PC-3 (cell line): Measurements from ENCODE around the gene KAT2A. TPM values are rescaled to one million over a fixed set of nuclear protein-coding genes. Genes with fewer than 3 reads are reported as not detected.

Experiments
- ATAC-seq: fragments of 200-7000 bp; cut with Tn5 transposase; 2 replicates; pipeline ENCODE4 v1.9.1; 2020; ENCODE audit warnings: mild to moderate bottlenecking, moderate library complexity
- BruUV-seq: library from RNA; stranded (reverse); fragments of 400-500 nt; replicated peaks from 2 replicates; lab custom pipeline; 2021; lab: Mats Ljungman, UMichigan
- CTCF ChIA-PET: fragments of 300-600 bp; sonication (Branson Sonifier 250); formaldehyde crosslinking; loops from one replicate; lab custom pipeline; 2022; ENCODE audit warnings: antibody characterized with exemption; lab: Charles Lee
- POLR2A ChIA-PET: fragments of 300-600 bp; sonication (Branson Sonifier 250); formaldehyde crosslinking; loops from one replicate; lab custom pipeline; 2022; ENCODE audit warnings: antibody characterized with exemption; ENCODE audit not compliant: unreplicated experiment; lab: Charles Lee
- DNase-seq: peaks from one replicate; pipeline ENCODE4 v3.0.0-alpha.2; 2015
- H2AFZ ChIP-seq: fragments of 300-600 bp; sonication (generic); 2 replicates; pipeline ENCODE4 v1.6.0; 2016; ENCODE audit warnings: antibody characterized with exemption, low read length
- H3F3A ChIP-seq: fragments of 300-600 bp; sonication (generic); one replicate; pipeline ENCODE4 v1.6.0; 2017; ENCODE audit warnings: antibody characterized with exemption, low read length, control low read depth, mild to moderate bottlenecking; ENCODE audit not compliant: unreplicated experiment
- H3K27ac ChIP-seq: fragments of 300-600 bp; sonication (generic); 2 replicates; pipeline ENCODE4 v1.5.1; 2016; ENCODE audit warnings: mild to moderate bottlenecking, low read length
- H3K27me3 ChIP-seq: fragments of 300-600 bp; sonication (generic); 2 replicates; pipeline ENCODE4 v1.6.1; 2016; ENCODE audit warnings: low read length, mixed read lengths
- H3K36me3 ChIP-seq: fragments of 300-600 bp; sonication (generic); 2 replicates; pipeline ENCODE4 v1.6.1; 2016; ENCODE audit warnings: low read depth, mixed run types, low read length, mixed read lengths
- H3K4me1 ChIP-seq: fragments of 300-600 bp; sonication (generic); 2 replicates; pipeline ENCODE4 v1.5.1; 2016; ENCODE audit warnings: low read length; ENCODE audit not compliant: insufficient read depth
- H3K4me2 ChIP-seq: fragments of 300-600 bp; sonication (generic); 2 replicates; pipeline ENCODE4 v1.6.0; 2016; ENCODE audit warnings: low read length
- H3K4me3 ChIP-seq: fragments of 300-600 bp; sonication (generic); 2 replicates; pipeline ENCODE4 v1.5.1; 2016; ENCODE audit warnings: mild to moderate bottlenecking, low read length, mixed read lengths
- H3K79me2 ChIP-seq: fragments of 300-600 bp; sonication (generic); 2 replicates; pipeline ENCODE4 v1.6.1; 2017; ENCODE audit warnings: low read length, mixed read lengths
- H3K9ac ChIP-seq: fragments of 300-600 bp; sonication (generic); 2 replicates; pipeline ENCODE4 v1.6.0; 2016; ENCODE audit warnings: mild to moderate bottlenecking, low read length
- H3K9me2 ChIP-seq: fragments of 300-600 bp; sonication (generic); replicated peaks from 2 replicates; pipeline ENCODE4 v1.6.1; 2016; ENCODE audit warnings: mixed run types, low read length, mixed read lengths
- H3K9me3 ChIP-seq: fragments of 300-600 bp; sonication (generic); 2 replicates; pipeline ENCODE4 v1.6.1; 2016; ENCODE audit warnings: low read length, mixed read lengths
- H4K20me1 ChIP-seq: fragments of 300-600 bp; sonication (generic); 2 replicates; pipeline ENCODE4 v1.6.1; 2016; ENCODE audit warnings: low read length, mixed read lengths
- CTCF ChIP-seq: fragments of 300-600 bp; sonication (generic); conservative IDR thresholded peaks from 2 replicates; pipeline ENCODE4 v1.5.1; 2017; ENCODE audit warnings: antibody characterized with exemption, low read depth, mild to moderate bottlenecking, low read length
- EZH2 ChIP-seq: fragments of 300-600 bp; sonication (generic); IDR thresholded peaks from one replicate; pipeline ENCODE4 v1.6.1; 2017; ENCODE audit warnings: antibody characterized with exemption, mild to moderate bottlenecking, low read length; ENCODE audit not compliant: unreplicated experiment
- EZH2phosphoT487 ChIP-seq: fragments of 300-600 bp; sonication (generic); IDR thresholded peaks from 2 replicates; pipeline ENCODE4 v1.6.1; 2018; ENCODE audit warnings: mild to moderate bottlenecking, antibody characterized with exemption, low read length, borderline replicate concordance
- intact Hi-C: fragments of 100-400 bp; cut with micrococcal nuclease; formaldehyde crosslinking; loops from 2 replicates; pipeline ENCODE4 v1.9.0; 2023
- total RNA-seq: library from RNA; depleted of rRNA; stranded (reverse); fragments of >200 nt; gene quantifications from 2 replicates; pipeline ENCODE4 v1.2.3, GENCODE V29; 2014

KAT2A gene
- total RNA-seq, 1 experiment from 2014 or later = not detected

GRCh38 chr17:42104264-42104663, 16.9 kb downstream of the KAT2A start:
- ChIA-PET CTCF (no interaction called here), POLR2A (no interaction called here)
- Histone ChIP-seq H3K4me3 (no peak overlapping the region), H4K20me1 (no peaks in the 10 kb centered on the region), H3K4me1 (peaks cover 3% of the 10 kb centered on the region; the same call in 1 of the 2 replicates), H3K9me2 (no peaks in the 10 kb centered on the region), H3F3A (no peaks in the 10 kb centered on the region), H3K27me3 (no peaks in the 10 kb centered on the region), H3K79me2 (no peaks in the 10 kb centered on the region), H3K36me3 (no peaks in the 10 kb centered on the region), H2AFZ (no peak overlapping the region), H3K27ac (no peak overlapping the region), H3K4me2 (no peak overlapping the region), H3K9me3 (no peaks in the 10 kb centered on the region), H3K9ac (no peak overlapping the region)
- ATAC-seq = no peak
- intact Hi-C loops = no loop called here
- DNase-seq = no peak
- no TSS peak for BruUV-seq
- TF ChIP-seq EZH2phosphoT487 (no peak), CTCF (no peak), EZH2 (no peak)

- TF ChIP-seq EZH2phosphoT487 (no peak), EZH2 (no peak), CTCF (no peak)
- ATAC-seq = no peak; the same call in 1 of the 2 replicates
- no peaks in the 10 kb centered on the region for H3K9me2 ChIP-seq
- H3K9ac ChIP-seq = no peak overlapping the region
- no peaks in the 10 kb centered on the region for H3K9me3 ChIP-seq
- no peaks in the 10 kb centered on the region for H3K27me3 ChIP-seq
- H3K36me3 ChIP-seq = no peaks in the 10 kb centered on the region
- H3K79me2 ChIP-seq = no peaks in the 10 kb centered on the region
- no peaks in the 10 kb centered on the region for H3F3A ChIP-seq
- no TSS peak for BruUV-seq
- CTCF ChIA-PET = no interaction called here
- no peaks in the 10 kb centered on the region for H4K20me1 ChIP-seq
- intact Hi-C loops = no loop called here
- no peak for DNase-seq
- H2AFZ ChIP-seq = no peak overlapping the region
- H3K4me3 ChIP-seq = no peak overlapping the region
- no peak overlapping the region for H3K27ac ChIP-seq
- no peak overlapping the region for H3K4me2 ChIP-seq
- POLR2A ChIA-PET = interaction anchor here (0.6 kb wide), 1 partner anchor 415 kb away, joined by 5 read pairs; no protein-coding TSS in a partner anchor
- H3K4me1 ChIP-seq = peaks cover 3% of the 10 kb centered on the region; the same call in 1 of the 2 replicates
Observed at GRCh38 chr17:42103221-42103954, 17.8 kb downstream of the KAT2A start.
